IgD-negative memory B cell (primary cell): ENCODE results near the gene MYADML2. TPM values are rescaled to one million over a fixed set of nuclear protein-coding genes. Genes with fewer than 3 reads are reported as not detected.

Experiments
- H3K27ac Mint-ChIP-seq, 3 donors: one replicate each; pipeline ENCODE4 v1.8.0; 2020 to 2022; ENCODE audit warnings: mild to moderate bottlenecking in 3 of 3, mixed read lengths in 3 of 3, moderate library complexity in 1 of 3
- H3K27me3 Mint-ChIP-seq: one replicate; pipeline ENCODE4 v1.8.0; 2021; ENCODE audit warnings: mixed read lengths
- H3K36me3 Mint-ChIP-seq: one replicate; pipeline ENCODE4 v1.8.0; 2020; ENCODE audit warnings: mild to moderate bottlenecking, mixed read lengths
- H3K4me1 Mint-ChIP-seq, 3 donors: one replicate each; pipeline ENCODE4 v1.8.0; 2020 to 2022; ENCODE audit warnings: mixed read lengths in 3 of 3, mild to moderate bottlenecking in 1 of 3
- H3K4me3 Mint-ChIP-seq, 4 donors: one replicate each; pipeline ENCODE4 v1.8.0; 2020 to 2022; ENCODE audit warnings: mild to moderate bottlenecking in 4 of 4, mixed read lengths in 4 of 4, moderate library complexity in 3 of 4
- H3K9me3 Mint-ChIP-seq, 3 donors: one replicate each; pipeline ENCODE4 v1.8.0; 2020 to 2021; ENCODE audit warnings: mixed read lengths in 3 of 3, mild to moderate bottlenecking in 1 of 3
- polyA plus RNA-seq: library from polyadenylated mRNA; unstranded; fragments of 300-500 nt; fragmentation: Illumina TruSeq; gene quantifications from one replicate; pipeline ENCODE4 v1.2.3, GENCODE V29; 2021

The MYADML2 gene
- polyA plus RNA-seq, 1 donor from 2014 or later = not detected

DNA sequence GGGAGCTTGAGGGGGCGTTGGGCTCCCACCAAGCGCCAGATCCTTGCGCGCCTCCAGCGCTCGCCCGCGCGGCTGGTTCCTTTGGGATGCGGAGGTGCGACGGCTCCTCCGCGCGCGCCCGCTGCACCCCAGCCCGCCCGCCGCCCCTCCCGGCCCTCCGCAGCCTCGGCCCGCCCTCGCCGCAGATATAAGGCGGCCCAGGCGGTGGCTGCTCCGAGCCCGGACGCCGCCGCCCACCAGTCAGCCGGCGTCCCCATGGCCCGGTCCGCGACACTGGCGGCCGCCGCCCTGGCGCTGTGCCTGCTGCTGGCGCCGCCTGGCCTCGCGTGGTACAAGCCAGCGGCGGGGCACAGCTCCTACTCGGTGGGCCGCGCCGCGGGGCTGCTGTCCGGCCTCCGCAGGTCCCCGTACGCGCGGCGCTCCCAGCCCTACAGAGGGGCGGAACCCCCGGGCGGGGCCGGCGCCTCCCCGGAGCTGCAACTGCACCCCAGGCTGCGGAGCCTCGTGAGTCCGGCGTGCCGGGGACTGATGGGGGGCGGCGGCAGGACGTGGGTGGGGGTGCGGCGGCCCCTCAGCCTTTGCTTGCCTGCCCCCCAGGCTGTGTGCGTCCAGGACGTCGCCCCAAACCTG lies 44.9 kb downstream of the MYADML2 start, which contains the start of gene NPB:
Gene NPB, plus strand, starts transcription at position 216 of the 630 bp plus-strand sequence. Its CDS starts 40 bp downstream, at position 256.
- Mint-ChIP-seq H3K4me3 (peak within 1 kb of the TSS in 2 of 4 donors; percentile 27 to 39), H3K9me3 (no peaks in the 10 kb centered on the region), H3K27ac (no peak within 1 kb of the TSS), H3K27me3 (peaks cover 13% of the 10 kb centered on the region), H3K4me1 (peaks cover 3 to 8% (median 5%) of the 10 kb centered on the region in 3 donors), H3K36me3 (peaks cover 9% of the 10 kb centered on the region)

DNA sequence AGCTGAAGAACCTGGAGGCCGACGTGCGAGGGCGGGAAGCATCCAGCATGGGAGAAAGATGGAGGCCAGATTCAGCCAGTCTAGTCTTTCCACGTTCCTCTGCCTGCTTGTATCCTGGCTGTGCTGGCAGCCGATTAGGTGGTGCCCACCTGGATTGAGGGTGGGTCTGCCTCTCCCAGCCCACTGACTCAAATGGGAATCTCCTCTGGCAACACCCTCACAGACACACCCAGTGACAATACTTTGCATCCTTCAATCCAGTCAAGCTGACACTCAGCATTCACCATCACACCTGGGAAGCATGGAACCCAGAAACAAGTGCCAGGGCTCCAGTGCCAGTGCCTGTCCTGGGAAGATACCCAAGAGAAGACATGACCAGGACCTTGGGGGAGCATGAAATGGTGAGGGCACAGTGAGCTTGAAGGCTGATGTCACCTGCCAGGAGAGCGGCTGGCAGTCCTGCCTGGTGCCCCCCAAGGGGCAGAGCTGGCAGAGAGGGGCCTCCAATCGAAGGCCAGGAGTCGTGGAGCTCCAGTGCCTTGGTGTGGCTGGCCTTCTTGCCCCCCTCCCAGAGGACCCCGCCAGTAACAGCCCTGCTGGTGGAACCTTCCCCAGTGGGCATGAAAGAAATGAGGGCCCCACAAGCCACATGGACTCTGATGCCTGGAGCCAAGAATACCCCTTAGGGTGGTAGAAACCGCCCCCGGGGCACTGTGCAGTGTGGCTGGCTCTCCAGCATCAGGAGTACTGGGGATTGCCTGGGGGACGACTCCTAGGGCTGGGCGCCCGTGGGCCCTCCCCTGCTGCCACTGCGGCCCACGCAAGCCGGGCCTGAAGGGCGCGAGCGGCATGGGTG lies 45.6 kb downstream of the MYADML2 start:
- Mint-ChIP-seq H3K36me3 (peaks cover 9% of the 10 kb centered on the region), H3K27ac (peak overlapping the region in 1 of 3 donors; percentile 78), H3K4me3 (peak overlapping the region in 2 of 4 donors; percentile 27 to 39), H3K9me3 (no peaks in the 10 kb centered on the region), H3K27me3 (peaks cover 13% of the 10 kb centered on the region), H3K4me1 (peaks cover 3 to 8% (median 5%) of the 10 kb centered on the region in 3 donors)

DNA sequence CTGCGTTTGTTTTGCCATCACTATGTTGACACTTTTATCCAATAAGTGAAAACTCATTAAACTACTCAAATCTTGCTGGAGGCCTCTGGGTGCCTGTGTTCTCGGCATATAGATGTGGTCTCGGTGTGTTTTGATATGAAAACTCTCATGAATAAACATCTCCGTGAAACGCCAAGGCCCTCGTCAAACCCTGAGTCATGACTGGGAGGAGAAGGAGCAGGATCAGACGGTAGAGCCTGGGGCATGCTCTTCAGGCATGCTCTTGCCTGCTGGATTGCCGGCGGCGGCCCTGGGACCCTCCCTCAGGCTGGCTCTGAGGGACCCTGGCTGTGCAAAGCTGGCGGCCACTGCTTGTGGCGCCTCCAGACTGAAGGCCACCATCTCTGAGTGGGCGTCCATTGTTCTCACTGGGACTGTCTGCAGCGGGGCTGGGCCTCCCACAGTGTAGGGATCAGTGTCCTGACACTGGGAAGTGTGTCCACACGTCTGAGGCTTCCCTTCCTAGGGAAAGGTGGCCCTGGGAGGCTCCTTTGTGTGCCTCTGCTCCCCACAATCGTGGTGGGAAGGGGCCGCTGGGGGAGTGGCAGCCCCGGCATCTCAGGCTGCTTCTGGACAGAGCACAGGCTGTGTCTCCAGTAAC lies 46.7 kb downstream of the MYADML2 start:
- Mint-ChIP-seq H3K4me3 (peak overlapping the region in 2 of 4 donors; percentile 23 to 39), H3K4me1 (peaks cover 3 to 8% (median 5%) of the 10 kb centered on the region in 3 donors), H3K27me3 (peaks cover 13% of the 10 kb centered on the region), H3K9me3 (no peaks in the 10 kb centered on the region), H3K27ac (peak overlapping the region in 1 of 3 donors; percentile 35), H3K36me3 (peaks cover 11% of the 10 kb centered on the region)

DNA sequence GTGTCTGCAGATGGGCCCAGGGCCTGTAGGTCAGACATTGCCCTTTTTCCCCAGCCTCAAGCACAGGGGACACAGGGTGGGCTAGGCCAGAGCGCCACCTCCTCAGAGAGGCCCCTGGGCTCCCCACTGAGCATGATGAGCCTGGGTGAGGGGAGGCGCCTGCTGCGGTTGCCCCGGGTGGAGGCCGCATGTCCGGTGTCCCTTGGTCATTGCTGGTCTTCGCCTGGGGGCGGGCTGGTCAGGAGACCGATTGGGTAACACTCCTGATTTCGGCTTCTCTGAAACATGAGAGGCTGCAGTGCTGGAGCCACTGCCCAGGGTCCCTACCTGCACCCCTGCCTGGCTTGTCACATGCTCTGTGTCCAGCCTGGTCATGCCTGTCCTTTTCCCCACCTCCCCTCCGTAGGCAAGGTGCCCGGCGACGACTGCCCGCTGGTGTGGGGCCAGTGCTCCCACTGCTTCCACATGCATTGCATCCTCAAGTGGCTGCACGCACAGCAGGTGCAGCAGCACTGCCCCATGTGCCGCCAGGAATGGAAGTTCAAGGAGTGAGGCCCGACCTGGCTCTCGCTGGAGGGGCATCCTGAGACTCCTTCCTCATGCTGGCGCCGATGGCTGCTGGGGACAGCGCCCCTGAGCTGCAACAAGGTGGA lies 47.4 kb downstream of the MYADML2 start:
- Mint-ChIP-seq H3K4me3 (no peak overlapping the region), H3K9me3 (no peaks in the 10 kb centered on the region), H3K27ac (peak overlapping the region in 1 of 3 donors; percentile 35), H3K4me1 (peaks cover 3 to 8% (median 5%) of the 10 kb centered on the region in 3 donors), H3K27me3 (peaks cover 13% of the 10 kb centered on the region), H3K36me3 (peaks cover 11% of the 10 kb centered on the region)

GRCh38 chr17:81898885-81899284 lies 48.1 kb downstream of the MYADML2 start:
- Mint-ChIP-seq H3K27ac (no peak overlapping the region), H3K4me3 (no peak overlapping the region), H3K27me3 (peaks cover 13% of the 10 kb centered on the region), H3K36me3 (peaks cover 11% of the 10 kb centered on the region), H3K4me1 (peaks cover 3 to 8% (median 5%) of the 10 kb centered on the region in 3 donors), H3K9me3 (no peaks in the 10 kb centered on the region)

- Mint-ChIP-seq H3K4me3 (no peak overlapping the region), H3K4me1 (peaks cover 5 to 8% (median 7%) of the 10 kb centered on the region in 3 donors), H3K27me3 (peaks cover 11% of the 10 kb centered on the region), H3K9me3 (no peaks in the 10 kb centered on the region), H3K36me3 (peaks cover 11% of the 10 kb centered on the region), H3K27ac (no peak overlapping the region)
Observed at GRCh38 chr17:81898029-81898866, 48.8 kb downstream of the MYADML2 start.

- Mint-ChIP-seq H3K4me3 (no peak overlapping the region), H3K36me3 (peaks cover 8% of the 10 kb centered on the region)
Observed at GRCh38 chr17:81895400-81895799, 51.6 kb downstream of the MYADML2 start.

GRCh38 chr17:81891303-81891552 lies 55.8 kb downstream of the MYADML2 start:
- Mint-ChIP-seq H3K9me3 (no peaks in the 10 kb centered on the region), H3K27me3 (no peaks in the 10 kb centered on the region), H3K27ac (peak overlapping the region; percentile 82 to 98 (median 89)), H3K4me3 (peak overlapping the region; percentile 82 to 96 (median 92)), H3K4me1 (peaks cover 0 to 10% (median 7%) of the 10 kb centered on the region in 3 donors), H3K36me3 (peaks cover 4% of the 10 kb centered on the region)

More at GRCh38 chr17:81895400-81895799, 51.6 kb downstream of the MYADML2 start:
- peaks cover 0 to 3% (median 1%) of the 10 kb centered on the region in 3 donors for H3K4me1 Mint-ChIP-seq
- H3K27ac Mint-ChIP-seq = no peak overlapping the region
- H3K9me3 Mint-ChIP-seq = no peaks in the 10 kb centered on the region
- peaks cover 4% of the 10 kb centered on the region for H3K27me3 Mint-ChIP-seq

DNA sequence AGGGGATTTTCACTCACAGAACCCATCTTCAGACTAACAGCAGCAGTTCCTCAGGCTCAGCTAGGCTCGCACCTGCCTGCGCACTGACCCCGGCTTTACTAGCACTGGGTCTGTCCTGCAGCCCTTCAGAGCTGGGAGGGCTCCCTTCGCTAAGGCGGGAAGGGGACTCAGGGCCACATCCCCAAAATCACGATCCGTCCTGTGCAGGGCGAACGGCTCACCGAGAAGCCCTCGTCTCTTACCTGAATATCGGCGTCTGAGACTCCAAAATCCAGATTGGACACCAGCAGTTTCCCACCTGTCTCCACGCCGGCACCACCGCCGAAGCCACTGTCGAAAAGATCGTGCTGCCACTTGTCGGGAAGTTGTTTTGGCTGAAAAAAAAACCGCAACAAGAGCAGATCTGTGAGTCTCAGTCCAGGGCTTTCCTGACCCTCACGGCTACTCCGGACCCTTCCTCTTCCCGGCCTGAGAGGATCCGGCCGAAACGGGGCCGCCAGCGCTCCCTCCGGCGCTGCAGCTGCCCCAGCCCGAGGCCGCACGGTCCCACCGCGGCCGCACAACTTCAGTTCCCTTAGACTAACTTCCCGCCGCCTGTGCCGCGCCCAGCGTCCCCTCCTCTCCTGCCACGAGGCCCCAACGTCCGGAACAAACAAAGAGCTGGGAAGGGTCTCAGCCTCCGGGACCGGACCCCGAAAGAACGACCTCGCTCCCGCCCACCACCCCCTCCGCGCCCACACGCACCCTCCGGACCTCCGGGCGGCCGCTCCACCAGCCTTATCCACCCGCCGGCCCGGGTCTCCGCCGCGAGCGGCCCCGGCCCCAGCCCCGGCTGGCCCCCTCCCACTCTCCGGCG lies 56.4 kb downstream of the MYADML2 start:
- peaks cover 0 to 10% (median 7%) of the 10 kb centered on the region in 3 donors for H3K4me1 Mint-ChIP-seq
- H3K9me3 Mint-ChIP-seq = no peaks in the 10 kb centered on the region
- H3K4me3 Mint-ChIP-seq = peak overlapping the region; percentile 82 to 90 (median 87)
- H3K27ac Mint-ChIP-seq = peak overlapping the region; percentile 57 to 93 (median 82)
- peaks cover 4% of the 10 kb centered on the region for H3K36me3 Mint-ChIP-seq
- H3K27me3 Mint-ChIP-seq = no peaks in the 10 kb centered on the region

Other genes with a start within 250 kb of the MYADML2 start
- gene MRPL12, start 243.9 kb downstream of the MYADML2 start, polyA plus RNA-seq = 63.7 TPM
- gene SLC25A10, start 234.9 kb downstream of the MYADML2 start, polyA plus RNA-seq = 2.4 TPM
- not detected for gene GCGR, start 143.1 kb downstream of the MYADML2 start, polyA plus RNA-seq
- 66.4 TPM for gene MCRIP1, start 113.9 kb downstream of the MYADML2 start, polyA plus RNA-seq
- gene PPP1R27, start 112.2 kb downstream of the MYADML2 start, polyA plus RNA-seq = not detected
- gene P4HB, start 86.7 kb downstream of the MYADML2 start, polyA plus RNA-seq = 177 TPM
- 163 TPM for gene ARHGDIA, start 75.9 kb downstream of the MYADML2 start, polyA plus RNA-seq
- gene ALYREF, start 55.6 kb downstream of the MYADML2 start, polyA plus RNA-seq = 22.5 TPM
- 266 TPM for gene ANAPC11, start 55.5 kb downstream of the MYADML2 start, polyA plus RNA-seq
- gene NPB, start 45.0 kb downstream of the MYADML2 start, polyA plus RNA-seq = not detected
- gene PCYT2, start 35.8 kb downstream of the MYADML2 start, polyA plus RNA-seq = 20.0 TPM
- 31.6 TPM for gene SIRT7, start 29.1 kb downstream of the MYADML2 start, polyA plus RNA-seq
- 1.6 TPM for gene MAFG, start 19.5 kb downstream of the MYADML2 start, polyA plus RNA-seq
- 3.6 TPM for gene PYCR1, start 9.9 kb downstream of the MYADML2 start, polyA plus RNA-seq
- not detected for gene NOTUM, start 14.0 kb upstream of the MYADML2 start, polyA plus RNA-seq
- gene ASPSCR1, start 30.4 kb upstream of the MYADML2 start, polyA plus RNA-seq = 30.8 TPM
- 47.7 TPM for gene CENPX, start 75.6 kb upstream of the MYADML2 start, polyA plus RNA-seq
- 5.3 TPM for gene LRRC45, start 76.1 kb upstream of the MYADML2 start, polyA plus RNA-seq
- not detected for gene RAC3, start 84.4 kb upstream of the MYADML2 start, polyA plus RNA-seq
- gene DCXR, start 90.5 kb upstream of the MYADML2 start, polyA plus RNA-seq = 88.3 TPM
- gene RFNG, start 104.6 kb upstream of the MYADML2 start, polyA plus RNA-seq = 4.1 TPM
- gene GPS1, start 104.7 kb upstream of the MYADML2 start, polyA plus RNA-seq = 122 TPM
- 55.7 TPM for gene DUS1L, start 118.6 kb upstream of the MYADML2 start, polyA plus RNA-seq
- 2.9 TPM for gene FASN, start 151.0 kb upstream of the MYADML2 start, polyA plus RNA-seq